Fibroblast of pulmonary artery (primary cell): Measurements from ENCODE around the gene CADM1.

ENCODE experiments used
- DNase-seq: peaks from one replicate; pipeline ENCODE4 v3.0.0-alpha.2; 2010; ENCODE audit warnings: low read depth
- H3K4me3 ChIP-seq: replicated peaks from 2 replicates; pipeline ENCODE4 v1.5.1; 2011; ENCODE audit warnings: low read depth, mild to moderate bottlenecking, control low read depth, low read length, moderate library complexity
- CTCF ChIP-seq: IDR thresholded peaks from 2 replicates; pipeline ENCODE4 v1.5.1; 2011; ENCODE audit warnings: mild to moderate bottlenecking, control low read depth, low read length, inconsistent platforms; ENCODE audit errors: missing control alignments

The CADM1 gene

GRCh38 chr11:115168686-115169085 is 335.5 kb downstream of the CADM1 start:
- TF ChIP-seq CTCF, result no peak
- H3K4me3 ChIP-seq, result no peak overlapping the region
- DNase-seq, result no peak

- TF ChIP-seq CTCF, result no peak
- no peak overlapping the region for H3K4me3 ChIP-seq
- DNase-seq, result no peak
Observed at GRCh38 chr11:115168229-115168671, 336.0 kb downstream of the CADM1 start.

DNA sequence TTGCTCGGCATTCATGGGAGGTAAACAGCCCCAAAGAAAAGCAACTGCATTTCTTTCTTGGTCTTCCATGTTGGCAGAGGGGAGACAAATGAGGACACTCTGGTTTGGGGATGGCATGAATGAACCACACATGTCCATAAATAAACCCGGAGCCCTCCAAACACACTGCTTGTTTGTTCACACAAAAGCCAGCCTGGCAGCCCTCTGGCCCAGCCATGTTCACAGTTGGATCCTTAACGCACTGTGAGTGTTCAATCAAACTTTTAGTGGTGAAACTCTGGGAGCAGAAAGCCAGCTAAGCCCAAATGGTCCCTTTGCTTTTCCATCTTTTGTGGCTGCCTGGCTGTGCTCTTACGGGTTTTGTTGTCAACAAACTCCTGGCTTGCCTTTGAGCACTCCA is 336.8 kb downstream of the CADM1 start:
- TF ChIP-seq CTCF, result no peak
- no peak overlapping the region for H3K4me3 ChIP-seq
- DNase-seq, result no peak

GRCh38 chr11:115166820-115167219 is 337.4 kb downstream of the CADM1 start:
- H3K4me3 ChIP-seq, result no peak overlapping the region
- no peak for DNase-seq
- no peak for TF ChIP-seq CTCF

- no peak for TF ChIP-seq CTCF
Observed at GRCh38 chr11:115164774-115165173, 339.4 kb downstream of the CADM1 start.

DNA sequence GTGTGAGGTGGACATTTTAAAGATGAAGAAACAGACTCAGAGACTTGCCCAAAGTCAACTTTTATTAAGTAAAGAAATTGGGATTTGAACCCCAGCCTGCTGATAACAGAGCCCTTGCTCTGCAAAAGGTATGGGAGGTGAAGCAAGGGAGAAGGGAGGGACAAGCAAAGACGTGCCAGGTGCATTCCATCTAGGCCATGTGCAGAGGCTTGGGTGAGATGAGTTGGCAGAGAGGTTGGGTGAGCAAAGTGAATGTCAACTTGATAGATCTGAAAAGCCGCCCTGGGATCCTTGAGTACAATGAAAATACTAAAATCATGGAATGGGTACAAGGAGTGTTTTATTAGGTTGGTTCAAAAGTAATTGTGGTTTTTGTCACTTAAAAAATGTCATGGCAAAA is 341.3 kb downstream of the CADM1 start:
- no peak for DNase-seq
- TF ChIP-seq CTCF, result no peak
- no peak overlapping the region for H3K4me3 ChIP-seq

More at GRCh38 chr11:115164774-115165173, 339.4 kb downstream of the CADM1 start:
- no peak for DNase-seq
- H3K4me3 ChIP-seq, result no peak overlapping the region

DNA sequence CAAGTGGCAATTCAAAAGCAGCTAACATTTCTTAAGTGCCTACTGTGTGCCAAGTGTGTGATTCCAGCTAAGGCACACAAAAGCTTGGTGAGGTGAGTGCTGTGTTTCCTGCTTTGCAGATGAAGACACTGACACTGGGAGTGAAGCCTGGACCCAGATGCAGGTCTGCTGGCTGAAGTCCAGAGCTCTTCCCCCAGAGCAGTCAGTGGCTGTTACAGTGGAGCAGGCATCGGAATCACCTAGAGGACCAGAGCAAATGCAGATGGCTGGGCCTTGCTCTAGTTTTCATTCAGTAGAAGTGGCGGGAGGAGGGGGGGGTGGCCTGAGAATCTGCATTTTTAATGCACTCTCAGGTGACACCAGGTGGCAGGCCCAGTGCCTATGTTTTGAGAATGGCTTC is 342.3 kb downstream of the CADM1 start:
- H3K4me3 ChIP-seq, result no peak overlapping the region
- no peak for TF ChIP-seq CTCF
- DNase-seq, result no peak
